PC-9 (cell line): ENCODE measurements around the gene MCUB. TPM values are rescaled to one million over a fixed set of nuclear protein-coding genes. Genes with fewer than 3 reads are reported as not detected.

Experiments
- BruUV-seq: library from RNA; stranded (reverse); fragments of 400-500 nt; replicated peaks from 2 replicates; lab custom pipeline; 2021; lab: Mats Ljungman, UMichigan
- CTCF ChIA-PET: fragments of 300-600 bp; sonication (Branson Sonifier 250); formaldehyde crosslinking; loops from one replicate; lab custom pipeline; 2022; ENCODE audit warnings: antibody characterized with exemption; lab: Charles Lee
- POLR2A ChIA-PET: fragments of 300-600 bp; sonication (Branson Sonifier 250); formaldehyde crosslinking; loops from one replicate; lab custom pipeline; 2022; ENCODE audit warnings: antibody characterized with exemption; ENCODE audit not compliant: unreplicated experiment; lab: Charles Lee
- DNase-seq, 2 experiments: peaks; one replicate each; pipeline versions ENCODE4 v3.0.0 to v3.0.0-alpha.2; 2015 to 2022; ENCODE audit warnings: mixed read lengths in 1 of 2
- H2AFZ ChIP-seq: fragments of 200-600 bp; sonication (generic); 2 replicates; pipeline ENCODE4 v1.8.1; 2017; ENCODE audit warnings: antibody characterized with exemption
- H3F3A ChIP-seq: fragments of 200-600 bp; sonication (generic); 2 replicates; pipeline ENCODE4 v1.8.1; 2017; ENCODE audit warnings: antibody characterized with exemption, mild to moderate bottlenecking, low read depth; ENCODE audit not compliant: insufficient read depth
- H3K27ac ChIP-seq: fragments of 200-600 bp; sonication (generic); 2 replicates; pipeline ENCODE4 v1.6.1; 2016; ENCODE audit warnings: mixed run types
- H3K27me3 ChIP-seq: fragments of 200-600 bp; sonication (generic); 2 replicates; pipeline ENCODE4 v1.6.1; 2016; ENCODE audit warnings: low read depth, mixed run types; ENCODE audit not compliant: insufficient read depth
- H3K36me3 ChIP-seq: fragments of 200-600 bp; sonication (generic); 2 replicates; pipeline ENCODE4 v1.6.1; 2016; ENCODE audit warnings: low read depth, mixed run types
- H3K4me1 ChIP-seq: fragments of 200-600 bp; sonication (generic); replicated peaks from 2 replicates; pipeline ENCODE4 v1.6.1; 2016; ENCODE audit warnings: mixed run types; ENCODE audit not compliant: insufficient read depth
- H3K4me2 ChIP-seq: fragments of 200-600 bp; sonication (generic); 2 replicates; pipeline ENCODE4 v1.6.1; 2017; ENCODE audit warnings: mixed run types
- H3K4me3 ChIP-seq: fragments of 200-600 bp; sonication (generic); 2 replicates; pipeline ENCODE4 v1.6.1; 2016; ENCODE audit warnings: mixed run types
- H3K79me2 ChIP-seq: fragments of 200-600 bp; sonication (generic); 2 replicates; pipeline ENCODE4 v1.6.1; 2017; ENCODE audit warnings: low read depth, mixed run types
- H3K9me2 ChIP-seq: fragments of 200-600 bp; sonication (generic); 2 replicates; pipeline ENCODE4 v1.8.1; 2017; ENCODE audit warnings: mild to moderate bottlenecking; ENCODE audit not compliant: insufficient read depth
- H3K9me3 ChIP-seq: fragments of 200-600 bp; sonication (generic); 2 replicates; pipeline ENCODE4 v1.8.1; 2016; ENCODE audit warnings: low read depth; ENCODE audit not compliant: insufficient read depth
- H4K20me1 ChIP-seq: fragments of 200-600 bp; sonication (generic); 2 replicates; pipeline ENCODE4 v1.8.1; 2017; ENCODE audit not compliant: insufficient read depth
- EZH2 ChIP-seq: fragments of 200-600 bp; sonication (generic); IDR thresholded peaks from 2 replicates; pipeline ENCODE4 v1.8.0; 2017; ENCODE audit warnings: antibody characterized with exemption, low read depth
- intact Hi-C: fragments of 100-400 bp; cut with micrococcal nuclease; formaldehyde crosslinking; loops from one replicate; pipeline ENCODE4 v1.10.0; 2022; ENCODE audit not compliant: unreplicated experiment
- total RNA-seq: library from RNA; stranded (reverse); gene quantifications from 2 replicates; pipeline ENCODE4 v1.2.3, GENCODE V29; 2021
- TF ChIP-seq, protein P1 (sequence below): fragments of 200-600 bp; sonication (generic); conservative IDR thresholded peaks from 2 replicates; pipeline ENCODE4 v1.6.1; 2017; ENCODE audit warnings: mixed run types, antibody characterized with exemption, mild to moderate bottlenecking, moderate library complexity

MCUB gene
- total RNA-seq, 1 experiment from 2014 or later = 15.4 TPM

DNA sequence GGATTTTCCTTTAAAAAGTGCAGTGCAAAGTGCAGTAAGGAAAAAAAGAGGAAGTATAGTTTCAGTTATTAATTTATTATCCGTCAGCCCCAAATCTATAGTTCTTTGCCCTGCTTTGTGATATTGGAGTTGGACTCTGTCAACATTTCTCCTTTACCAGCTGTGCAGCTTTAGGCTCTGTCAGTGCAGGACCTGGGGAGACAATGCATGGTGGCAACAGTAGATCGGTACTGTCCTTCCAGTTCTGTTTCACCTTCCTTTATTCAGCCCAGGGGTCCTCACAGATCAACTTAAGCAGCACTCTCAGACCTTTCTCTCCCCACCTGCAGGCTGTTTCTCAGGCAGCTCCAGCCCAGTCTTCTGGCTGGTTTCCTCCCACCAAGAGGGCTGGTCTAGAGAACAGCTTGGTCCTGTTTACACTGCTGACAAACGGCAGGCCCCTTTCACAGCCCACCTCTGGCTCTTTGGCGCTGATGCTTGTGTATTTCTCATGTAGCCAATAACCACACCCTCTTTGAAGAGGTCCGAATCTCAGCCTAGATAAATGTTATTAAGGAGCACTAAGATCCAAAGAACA lies 71.6 kb downstream of the MCUB start:
- intact Hi-C loops = no loop called here
- no peak overlapping the region for H2AFZ ChIP-seq
- no peaks in the 10 kb centered on the region for H4K20me1 ChIP-seq
- CTCF ChIA-PET = no interaction called here
- no peaks in the 10 kb centered on the region for H3K9me3 ChIP-seq
- no peak overlapping the region for H3K4me3 ChIP-seq
- H3K4me2 ChIP-seq = no peak overlapping the region
- H3K27me3 ChIP-seq = no peaks in the 10 kb centered on the region
- DNase-seq = no peak
- no peak overlapping the region for H3K27ac ChIP-seq
- POLR2A ChIA-PET = no interaction called here
- no peaks in the 10 kb centered on the region for H3K9me2 ChIP-seq
- H3F3A ChIP-seq = no peaks in the 10 kb centered on the region
- H3K36me3 ChIP-seq = no peaks in the 10 kb centered on the region
- BruUV-seq = no TSS peak
- H3K4me1 ChIP-seq = no peaks in the 10 kb centered on the region
- no peaks in the 10 kb centered on the region for H3K79me2 ChIP-seq
- TF ChIP-seq, protein P1, sequence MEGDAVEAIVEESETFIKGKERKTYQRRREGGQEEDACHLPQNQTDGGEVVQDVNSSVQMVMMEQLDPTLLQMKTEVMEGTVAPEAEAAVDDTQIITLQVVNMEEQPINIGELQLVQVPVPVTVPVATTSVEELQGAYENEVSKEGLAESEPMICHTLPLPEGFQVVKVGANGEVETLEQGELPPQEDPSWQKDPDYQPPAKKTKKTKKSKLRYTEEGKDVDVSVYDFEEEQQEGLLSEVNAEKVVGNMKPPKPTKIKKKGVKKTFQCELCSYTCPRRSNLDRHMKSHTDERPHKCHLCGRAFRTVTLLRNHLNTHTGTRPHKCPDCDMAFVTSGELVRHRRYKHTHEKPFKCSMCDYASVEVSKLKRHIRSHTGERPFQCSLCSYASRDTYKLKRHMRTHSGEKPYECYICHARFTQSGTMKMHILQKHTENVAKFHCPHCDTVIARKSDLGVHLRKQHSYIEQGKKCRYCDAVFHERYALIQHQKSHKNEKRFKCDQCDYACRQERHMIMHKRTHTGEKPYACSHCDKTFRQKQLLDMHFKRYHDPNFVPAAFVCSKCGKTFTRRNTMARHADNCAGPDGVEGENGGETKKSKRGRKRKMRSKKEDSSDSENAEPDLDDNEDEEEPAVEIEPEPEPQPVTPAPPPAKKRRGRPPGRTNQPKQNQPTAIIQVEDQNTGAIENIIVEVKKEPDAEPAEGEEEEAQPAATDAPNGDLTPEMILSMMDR = no peak
- no peak for TF ChIP-seq EZH2

DNA sequence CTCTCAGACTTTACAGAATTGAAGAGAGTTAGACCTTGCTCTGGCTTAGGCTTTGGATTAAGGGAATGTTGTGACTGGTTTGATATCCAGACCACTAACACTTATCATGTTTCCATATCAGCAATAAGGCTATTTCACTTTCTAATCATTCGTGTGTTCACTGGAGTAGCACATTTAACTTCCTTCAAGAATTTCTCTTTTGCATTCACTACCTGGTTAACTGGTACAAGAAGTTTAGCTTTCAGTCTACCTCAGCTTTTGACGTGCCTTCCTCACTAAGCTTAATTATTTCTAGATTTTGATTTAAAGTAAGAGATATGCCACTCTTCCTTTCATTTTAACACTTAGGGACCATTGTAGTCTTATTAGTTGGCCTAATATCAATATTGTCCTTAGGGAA lies 80.6 kb downstream of the MCUB start:
- CTCF ChIA-PET = no interaction called here
- Histone ChIP-seq H3K9me2 (no peaks in the 10 kb centered on the region), H3K27ac (no peak overlapping the region), H3K4me1 (no peaks in the 10 kb centered on the region), H3K79me2 (no peaks in the 10 kb centered on the region), H3K36me3 (no peaks in the 10 kb centered on the region), H3F3A (no peaks in the 10 kb centered on the region), H2AFZ (no peak overlapping the region), H4K20me1 (no peaks in the 10 kb centered on the region), H3K27me3 (no peaks in the 10 kb centered on the region), H3K9me3 (no peaks in the 10 kb centered on the region), H3K4me2 (no peak overlapping the region), H3K4me3 (no peak overlapping the region)
- no peak for TF ChIP-seq EZH2
- TF ChIP-seq, protein P1 = no peak
- intact Hi-C loops = no loop called here
- no TSS peak for BruUV-seq
- POLR2A ChIA-PET = no interaction called here
- no peak for DNase-seq

DNA sequence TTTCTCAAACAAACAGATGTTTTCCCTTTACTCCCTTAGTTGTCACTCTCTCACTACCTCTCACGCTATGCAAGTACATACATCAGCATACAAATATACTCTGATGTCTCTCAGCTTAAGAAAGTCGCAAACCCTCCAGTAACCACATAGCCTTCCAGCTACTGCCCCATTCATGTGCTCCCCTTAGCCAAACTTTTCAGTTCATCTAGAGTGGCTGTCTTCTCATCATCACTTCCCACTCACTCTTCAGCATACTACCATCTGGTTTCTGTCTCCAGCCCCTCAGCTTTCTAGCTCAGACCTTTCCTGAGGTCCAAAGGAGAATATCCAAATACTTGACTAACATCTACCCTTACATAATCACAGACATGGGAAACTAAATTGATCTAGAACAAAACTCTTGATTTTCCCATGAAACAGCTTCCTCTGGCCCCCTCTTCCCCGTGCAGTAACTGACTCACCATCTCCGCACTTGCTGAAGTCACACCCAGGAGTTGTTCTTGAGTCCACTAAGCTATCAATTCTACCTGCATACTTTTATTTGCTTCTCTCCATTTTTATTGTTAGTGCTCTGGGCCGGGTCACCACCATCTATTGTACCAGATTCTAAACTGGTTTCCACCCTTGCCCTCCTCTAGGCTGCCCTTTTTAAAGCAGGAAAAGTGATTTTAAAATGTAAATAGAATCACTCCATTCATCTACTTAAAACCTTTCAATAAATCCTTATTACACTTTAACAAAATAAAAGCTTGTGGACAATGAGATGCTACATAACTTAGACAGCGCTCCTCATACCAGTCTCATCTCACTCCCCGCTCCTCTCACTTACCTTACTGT lies 86.0 kb downstream of the MCUB start:
- no peaks in the 10 kb centered on the region for H3K9me2 ChIP-seq
- no peak overlapping the region for H3K4me3 ChIP-seq
- H2AFZ ChIP-seq = no peak overlapping the region
- H3F3A ChIP-seq = no peaks in the 10 kb centered on the region
- no peak for DNase-seq
- intact Hi-C loops = no loop called here
- H3K27me3 ChIP-seq = no peaks in the 10 kb centered on the region
- ChIA-PET POLR2A (no interaction called here), CTCF (no interaction called here)
- no peaks in the 10 kb centered on the region for H3K36me3 ChIP-seq
- H3K27ac ChIP-seq = no peak overlapping the region
- H3K4me1 ChIP-seq = no peaks in the 10 kb centered on the region
- H4K20me1 ChIP-seq = no peaks in the 10 kb centered on the region
- no peak overlapping the region for H3K4me2 ChIP-seq
- H3K79me2 ChIP-seq = no peaks in the 10 kb centered on the region
- no TSS peak for BruUV-seq
- no peaks in the 10 kb centered on the region for H3K9me3 ChIP-seq
- TF ChIP-seq EZH2 = no peak
- TF ChIP-seq, protein P1 = no peak
